ENCODE results near the gene UBL7. TPM values are rescaled to one million over a fixed set of nuclear protein-coding genes. Genes with fewer than 3 reads are reported as not detected.
A peak's percentile ranks its signal among the peaks of the same experiment; 100 is the strongest.

Gene UBL7
- total RNA-seq, 3 donors from 2014 or later = 53.4 to 60.1 (median 59.2) TPM

DNA sequence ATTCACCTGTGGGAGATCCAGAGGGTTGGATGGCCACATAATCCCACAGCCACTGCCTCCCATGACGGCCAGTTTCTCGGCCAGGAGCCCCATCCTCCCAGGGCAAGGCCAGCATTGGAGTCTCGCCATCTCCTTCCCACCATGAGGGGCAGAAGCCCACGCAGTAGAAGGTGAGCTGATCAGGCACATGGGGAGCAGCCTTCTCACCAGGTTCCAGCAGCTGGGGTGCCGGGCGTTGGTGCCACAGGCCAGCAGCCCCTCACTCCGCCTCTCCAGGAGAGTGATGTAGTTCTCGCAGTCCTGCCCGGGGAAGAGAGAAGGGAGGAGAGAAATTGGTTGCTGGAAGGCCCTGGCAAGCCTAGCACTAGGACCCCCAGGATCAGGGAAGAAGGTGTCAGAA is 43.3 kb downstream of the UBL7 start:
- Mint-ChIP-seq H3K4me1 (ENCODE audit: low read depth) (peaks cover 19% of the 10 kb centered on the region), H3K9me3 (no peaks in the 10 kb centered on the region), H3K27me3 (ENCODE audit: low read depth) (no peaks in the 10 kb centered on the region), H3K36me3 (ENCODE audit: insufficient read depth) (peaks cover 41% of the 10 kb centered on the region), H3K4me3 (no peak overlapping the region)
- ATAC-seq = no peak
- DNase-seq = no peak

DNA sequence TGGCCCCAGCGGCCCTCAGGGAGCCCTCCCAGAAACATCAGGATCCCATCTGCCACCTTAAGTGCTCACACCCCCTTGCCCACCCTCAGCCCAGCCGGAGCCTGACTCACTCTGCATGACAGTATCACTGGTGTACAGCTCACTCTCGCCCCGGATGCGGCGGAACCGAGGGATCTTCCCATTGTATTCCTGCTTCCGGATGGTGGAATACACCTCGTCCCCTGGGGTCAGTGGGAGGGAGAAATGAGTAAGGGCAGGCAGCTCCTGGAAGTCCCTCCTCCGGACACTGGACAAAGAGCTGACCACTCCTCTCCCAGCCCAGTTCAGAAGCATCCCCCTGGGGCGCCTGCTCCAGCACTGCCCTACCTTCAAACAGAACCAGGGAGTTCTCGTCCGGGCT is 43.7 kb downstream of the UBL7 start:
- H3K36me3 Mint-ChIP-seq (ENCODE audit: insufficient read depth) = peaks cover 43% of the 10 kb centered on the region
- no peak for ATAC-seq

DNA sequence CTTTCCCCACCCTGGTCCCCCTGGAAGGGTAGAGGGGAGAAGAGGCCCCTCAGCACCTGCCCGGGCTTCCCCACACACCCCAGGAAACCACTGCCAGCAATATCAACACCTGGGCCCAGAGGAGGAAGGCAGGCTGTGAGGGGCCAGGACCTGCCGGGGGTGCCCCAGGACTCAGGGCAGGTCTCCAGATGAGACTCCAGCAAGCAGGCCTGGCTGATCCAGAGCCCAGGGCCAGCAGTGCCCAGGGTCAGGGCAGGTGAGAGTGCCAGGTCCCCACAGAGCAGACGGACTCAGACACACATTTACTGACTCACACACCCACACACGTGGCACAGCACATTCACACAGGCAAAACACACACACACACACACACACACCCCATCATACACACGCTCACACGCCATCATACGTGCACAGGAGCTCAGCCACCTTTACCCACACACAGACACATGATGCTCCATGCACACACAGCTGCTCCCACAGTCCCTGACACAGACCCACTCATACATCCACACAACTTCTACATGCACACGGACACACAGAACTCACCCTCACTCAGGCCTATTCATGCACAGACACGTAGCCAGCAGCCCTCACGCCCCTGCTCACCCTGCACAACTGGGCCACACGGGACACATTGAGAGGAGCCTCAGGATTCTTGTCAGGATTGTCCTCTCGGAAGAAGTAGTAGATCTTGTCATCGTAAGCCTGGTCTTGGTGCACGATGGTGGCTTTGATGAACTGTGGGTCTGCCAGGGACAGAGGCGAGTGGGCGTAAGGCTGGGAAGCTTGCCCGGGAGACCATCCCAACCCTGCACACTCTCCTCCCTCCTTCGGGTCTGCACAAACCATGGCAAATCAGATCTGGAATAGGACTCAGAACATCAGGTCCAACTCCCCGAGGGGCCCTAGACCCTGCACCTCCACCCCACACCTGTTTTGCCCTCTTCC is 44.7 kb downstream of the UBL7 start:
- no peak for DNase-seq
- Mint-ChIP-seq H3K27me3 (ENCODE audit: low read depth) (no peaks in the 10 kb centered on the region), H3K9me3 (no peaks in the 10 kb centered on the region), H3K4me1 (ENCODE audit: low read depth) (peaks cover 17% of the 10 kb centered on the region), H3K36me3 (ENCODE audit: insufficient read depth) (peaks cover 50% of the 10 kb centered on the region), H3K4me3 (no peak overlapping the region)
- ATAC-seq = peak in 1 of 2 donors; percentile 25

More for the DNA sequence above, 43.7 kb downstream of the UBL7 start:
- Mint-ChIP-seq H3K9me3 (no peaks in the 10 kb centered on the region), H3K4me3 (no peak overlapping the region), H3K4me1 (ENCODE audit: low read depth) (peaks cover 19% of the 10 kb centered on the region), H3K27me3 (ENCODE audit: low read depth) (no peaks in the 10 kb centered on the region)
- no peak for DNase-seq

DNA sequence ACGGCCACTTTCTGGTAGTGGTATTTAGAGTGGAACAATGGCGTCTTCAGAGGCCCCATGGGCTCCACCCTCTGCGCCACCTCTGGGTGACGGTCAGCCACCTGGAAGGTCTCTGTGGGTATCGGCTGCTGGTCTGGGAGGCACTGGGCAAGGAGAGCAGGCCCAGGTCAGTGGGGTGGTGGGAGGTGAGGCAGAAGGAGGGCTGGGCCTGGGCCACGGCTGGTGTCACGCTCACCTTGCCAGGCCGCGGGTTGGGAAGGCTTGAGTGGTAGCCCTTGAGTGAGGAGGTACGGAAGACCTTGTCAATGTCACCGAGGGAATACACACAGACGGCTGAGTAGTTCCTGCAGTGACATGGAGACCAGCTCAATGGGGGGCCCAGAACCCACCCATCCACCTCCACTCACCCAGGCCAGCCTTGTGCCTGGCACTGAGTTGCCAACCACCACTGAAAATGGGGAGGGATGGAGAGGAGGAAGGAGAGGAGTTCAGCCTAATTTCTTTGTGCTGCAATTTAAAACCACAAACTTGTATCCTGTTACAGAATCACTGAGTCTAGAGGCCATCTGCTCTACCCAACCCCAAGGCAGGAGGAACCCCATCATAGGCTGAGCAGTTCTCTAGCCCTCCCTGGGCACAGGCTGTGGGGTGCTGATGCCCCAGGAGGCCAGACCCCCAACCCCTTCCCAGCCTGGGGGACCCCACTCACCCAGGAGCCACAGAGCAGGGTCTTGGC is 46.2 kb downstream of the UBL7 start:
- H3K4me3 Mint-ChIP-seq = no peak overlapping the region
- peaks cover 11% of the 10 kb centered on the region for H3K4me1 Mint-ChIP-seq (ENCODE audit: low read depth)
- H3K36me3 Mint-ChIP-seq (ENCODE audit: insufficient read depth) = peaks cover 56% of the 10 kb centered on the region
- DNase-seq (no peak), ATAC-seq (no peak)
- no peaks in the 10 kb centered on the region for H3K27me3 Mint-ChIP-seq (ENCODE audit: low read depth)
- H3K9me3 Mint-ChIP-seq = no peaks in the 10 kb centered on the region

DNA sequence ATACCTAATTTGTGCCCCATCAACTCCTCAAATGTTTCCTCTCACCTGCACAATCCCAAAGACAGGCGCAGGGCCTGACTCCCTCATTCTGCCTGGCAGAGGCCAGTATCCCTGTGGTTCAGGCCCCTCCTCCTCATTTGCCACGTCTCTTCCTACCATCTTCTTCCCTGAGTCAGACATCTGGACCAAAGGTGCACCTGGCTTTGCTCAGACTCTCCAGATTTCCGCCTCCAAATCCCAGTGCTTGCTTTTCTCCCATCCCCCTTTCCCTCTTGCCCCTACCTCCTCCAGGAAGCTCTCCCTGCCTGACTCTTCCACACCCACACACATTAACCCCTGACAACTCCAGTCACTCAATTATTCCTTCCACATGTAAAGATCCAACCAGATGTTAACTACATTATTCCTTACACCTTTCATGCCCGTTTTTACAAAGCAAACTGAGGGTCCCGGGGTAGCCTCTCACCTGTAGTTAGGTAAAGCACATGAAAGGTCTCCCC is 46.8 kb downstream of the UBL7 start:
- Mint-ChIP-seq H3K4me3 (no peak overlapping the region), H3K9me3 (no peaks in the 10 kb centered on the region), H3K27me3 (ENCODE audit: low read depth) (no peaks in the 10 kb centered on the region), H3K4me1 (ENCODE audit: low read depth) (peaks cover 11% of the 10 kb centered on the region), H3K36me3 (ENCODE audit: insufficient read depth) (peaks cover 56% of the 10 kb centered on the region)
- ATAC-seq = no peak
- DNase-seq = no peak

DNA sequence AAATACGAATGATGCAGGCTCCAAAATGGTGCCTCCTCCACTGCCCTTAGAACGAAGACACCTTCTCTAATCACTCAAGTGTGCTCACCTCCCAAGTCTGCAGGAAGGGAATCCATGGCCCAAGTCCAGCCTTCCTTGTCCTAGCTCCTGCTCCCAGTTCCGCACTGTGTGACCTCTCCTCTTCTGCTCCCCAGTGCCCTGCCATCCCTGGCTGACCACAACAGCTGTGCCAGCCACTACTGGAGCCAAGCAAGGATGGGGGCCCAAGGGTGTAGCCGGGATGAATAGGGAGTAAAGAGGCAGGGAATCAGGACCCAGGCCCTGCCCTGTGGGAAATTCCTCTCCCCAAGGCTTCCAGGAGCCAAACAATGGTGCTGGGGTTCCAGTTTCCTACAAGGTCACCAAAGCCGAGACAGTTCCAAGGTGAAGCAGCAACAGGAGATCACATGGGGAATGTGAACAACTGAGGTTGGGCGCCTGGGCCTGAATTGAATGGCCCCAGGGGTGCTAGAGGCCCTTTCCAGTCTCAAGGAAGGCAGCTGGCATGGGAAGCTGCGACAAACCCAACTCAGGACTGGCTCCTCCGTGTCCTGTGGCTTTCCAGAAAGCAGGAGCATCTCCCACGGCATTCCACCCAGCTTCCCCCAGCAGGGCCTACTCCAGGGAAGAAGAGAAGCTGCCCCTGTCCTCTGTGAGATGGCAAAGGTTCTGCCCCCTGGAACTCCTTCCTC is 47.4 kb downstream of the UBL7 start:
- Mint-ChIP-seq H3K4me3 (no peak overlapping the region), H3K9me3 (no peaks in the 10 kb centered on the region), H3K36me3 (ENCODE audit: insufficient read depth) (peaks cover 58% of the 10 kb centered on the region), H3K27me3 (ENCODE audit: low read depth) (no peaks in the 10 kb centered on the region), H3K4me1 (ENCODE audit: low read depth) (peaks cover 11% of the 10 kb centered on the region)
- ATAC-seq (no peak), DNase-seq (no peak)

DNA sequence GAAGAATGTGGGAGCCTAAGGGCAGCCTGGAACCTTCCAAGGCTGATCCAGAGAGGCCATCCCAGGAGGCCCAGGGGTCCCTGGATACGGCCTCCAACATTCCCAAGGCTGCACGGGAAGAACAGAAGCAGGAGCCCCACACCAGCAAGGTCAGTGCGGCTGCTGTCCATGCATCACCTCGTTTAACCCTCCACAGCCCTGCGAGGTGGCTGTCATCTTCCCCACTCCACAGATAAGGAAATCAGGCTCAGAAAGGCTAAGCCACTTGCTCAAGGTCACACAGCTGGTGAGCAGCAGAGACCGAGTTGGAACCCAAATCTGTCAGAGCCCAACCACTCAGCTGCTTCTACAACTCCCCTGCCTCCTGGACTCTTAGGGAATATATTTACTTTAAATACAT is 48.8 kb downstream of the UBL7 start:
- ATAC-seq (no peak), DNase-seq (no peak)
- no peak overlapping the region for H3K4me3 Mint-ChIP-seq
- H3K36me3 Mint-ChIP-seq (ENCODE audit: insufficient read depth) = peaks cover 51% of the 10 kb centered on the region
- H3K4me1 Mint-ChIP-seq (ENCODE audit: low read depth) = peaks cover 10% of the 10 kb centered on the region
- H3K27me3 Mint-ChIP-seq (ENCODE audit: low read depth) = no peaks in the 10 kb centered on the region
- no peaks in the 10 kb centered on the region for H3K9me3 Mint-ChIP-seq

DNA sequence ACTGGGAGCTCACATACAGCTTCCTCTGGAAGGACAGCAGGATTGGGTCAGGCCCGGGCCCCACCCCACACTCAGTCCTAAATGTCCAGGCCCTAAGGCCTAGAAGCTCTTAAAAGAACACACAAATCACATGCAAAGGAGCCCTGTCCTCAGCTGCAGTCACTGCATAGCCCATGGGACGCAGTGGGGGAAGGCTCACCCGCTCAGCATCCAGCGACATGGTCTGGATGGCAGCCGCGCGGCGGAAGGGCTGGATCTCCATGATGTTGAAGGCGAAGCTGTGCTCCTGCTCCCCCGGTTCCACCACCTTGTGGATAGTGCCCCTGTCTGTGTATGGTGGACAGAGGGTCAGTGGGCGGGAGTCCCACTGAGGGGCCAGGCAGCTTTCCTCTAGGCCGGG is 49.3 kb downstream of the UBL7 start:
- Mint-ChIP-seq H3K4me1 (ENCODE audit: low read depth) (peaks cover 12% of the 10 kb centered on the region), H3K36me3 (ENCODE audit: insufficient read depth) (peaks cover 47% of the 10 kb centered on the region), H3K4me3 (no peak overlapping the region), H3K9me3 (no peaks in the 10 kb centered on the region), H3K27me3 (ENCODE audit: low read depth) (no peaks in the 10 kb centered on the region)
- ATAC-seq = no peak
- DNase-seq = no peak

DNA sequence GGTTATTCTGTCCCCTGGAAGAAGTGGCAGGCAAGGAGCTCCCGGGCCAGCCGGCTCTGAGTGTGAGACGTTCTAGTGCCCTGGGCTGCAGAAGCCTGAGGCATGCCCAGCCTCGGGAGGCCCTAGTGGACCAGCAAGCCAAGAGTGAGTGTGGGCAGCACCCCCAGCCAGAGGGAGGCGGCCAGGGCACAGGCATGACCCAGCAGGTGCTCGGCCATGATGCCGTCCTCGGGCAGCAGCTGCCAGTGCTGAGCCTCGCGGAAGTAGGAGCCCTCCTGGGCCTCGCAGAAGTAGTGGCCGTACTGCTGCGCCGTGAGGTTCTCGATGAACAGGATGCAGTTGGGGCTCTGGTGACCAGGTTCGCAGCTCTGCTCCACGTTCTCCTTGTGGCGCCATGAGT is 50.5 kb downstream of the UBL7 start:
- peaks cover 39% of the 10 kb centered on the region for H3K36me3 Mint-ChIP-seq (ENCODE audit: insufficient read depth)
- ATAC-seq (no peak), DNase-seq (no peak)
- no peaks in the 10 kb centered on the region for H3K27me3 Mint-ChIP-seq (ENCODE audit: low read depth)
- no peaks in the 10 kb centered on the region for H3K9me3 Mint-ChIP-seq
- peaks cover 15% of the 10 kb centered on the region for H3K4me1 Mint-ChIP-seq (ENCODE audit: low read depth)
- no peak overlapping the region for H3K4me3 Mint-ChIP-seq

DNA sequence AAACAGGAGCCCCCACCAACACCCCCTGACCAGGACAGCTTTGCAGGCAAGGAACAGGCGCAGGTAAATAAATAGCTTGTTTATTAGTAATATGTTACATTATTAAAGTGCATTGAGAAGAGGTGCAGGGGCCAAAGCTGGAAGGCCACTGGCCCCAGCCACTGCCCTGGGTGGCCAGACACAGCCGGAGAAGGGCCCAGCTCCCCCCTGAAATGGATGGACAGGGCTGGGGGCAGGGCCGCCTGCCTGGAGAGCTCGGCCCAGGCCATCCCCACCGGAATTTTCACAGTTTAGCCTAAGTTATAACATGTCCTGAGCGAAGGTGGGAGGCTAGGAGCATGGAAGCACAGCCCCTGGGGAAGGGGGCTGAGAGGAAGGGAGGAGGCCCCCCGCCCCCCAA is 51.7 kb downstream of the UBL7 start:
- peaks cover 21% of the 10 kb centered on the region for H3K4me1 Mint-ChIP-seq (ENCODE audit: low read depth)
- H3K36me3 Mint-ChIP-seq (ENCODE audit: insufficient read depth) = peaks cover 32% of the 10 kb centered on the region
- no peak overlapping the region for H3K4me3 Mint-ChIP-seq
- DNase-seq = no peak
- no peaks in the 10 kb centered on the region for H3K9me3 Mint-ChIP-seq
- no peaks in the 10 kb centered on the region for H3K27me3 Mint-ChIP-seq (ENCODE audit: low read depth)
- no peak for ATAC-seq

DNA sequence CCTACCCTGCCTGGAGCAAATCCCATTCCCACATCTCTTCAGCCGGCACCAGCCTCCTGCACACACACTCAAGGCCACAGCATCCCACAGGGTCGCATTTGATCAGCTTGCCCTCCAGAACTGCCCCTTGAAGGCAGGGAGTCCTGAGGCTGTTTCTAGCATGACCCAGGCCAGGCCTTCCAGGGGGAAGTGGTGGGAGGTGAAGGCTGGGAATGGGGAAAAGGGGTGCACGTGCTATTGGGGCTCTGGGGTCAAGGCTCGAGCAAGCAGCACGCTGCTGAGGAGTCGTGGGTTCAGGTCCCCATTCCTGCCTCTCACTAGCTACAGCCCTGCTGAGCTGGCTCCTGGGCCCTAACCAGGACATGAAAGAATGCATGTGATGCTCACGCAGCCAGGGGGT is 52.1 kb downstream of the UBL7 start:
- ATAC-seq (no peak), DNase-seq (no peak)
- Mint-ChIP-seq H3K4me3 (no peak overlapping the region), H3K27me3 (ENCODE audit: low read depth) (no peaks in the 10 kb centered on the region), H3K4me1 (ENCODE audit: low read depth) (peaks cover 25% of the 10 kb centered on the region), H3K36me3 (ENCODE audit: insufficient read depth) (peaks cover 28% of the 10 kb centered on the region), H3K9me3 (no peaks in the 10 kb centered on the region)

DNA sequence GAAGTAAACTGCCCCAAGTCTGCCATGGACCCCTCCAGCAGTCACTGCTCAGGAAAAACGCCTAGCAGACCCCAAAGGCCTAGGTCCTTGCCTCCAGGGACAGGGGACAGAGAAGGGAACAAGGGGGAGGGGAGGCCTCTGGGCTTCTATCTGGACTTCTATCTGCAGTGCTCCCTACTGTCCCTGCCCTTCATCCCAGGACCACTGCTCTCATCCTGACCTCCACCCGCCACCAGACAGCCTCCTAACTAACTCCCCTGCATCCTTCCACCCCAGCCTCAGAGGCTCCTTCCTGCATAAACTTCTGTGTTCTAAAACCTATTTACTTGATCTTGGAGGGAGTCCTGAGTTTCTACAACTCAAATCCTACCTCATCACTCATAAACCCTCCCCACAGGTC is 52.6 kb downstream of the UBL7 start:
- no peak overlapping the region for H3K4me3 Mint-ChIP-seq
- H3K9me3 Mint-ChIP-seq = no peaks in the 10 kb centered on the region
- DNase-seq = no peak
- peaks cover 29% of the 10 kb centered on the region for H3K4me1 Mint-ChIP-seq (ENCODE audit: low read depth)
- H3K36me3 Mint-ChIP-seq (ENCODE audit: insufficient read depth) = peaks cover 31% of the 10 kb centered on the region
- no peak for ATAC-seq
- no peaks in the 10 kb centered on the region for H3K27me3 Mint-ChIP-seq (ENCODE audit: low read depth)

DNA sequence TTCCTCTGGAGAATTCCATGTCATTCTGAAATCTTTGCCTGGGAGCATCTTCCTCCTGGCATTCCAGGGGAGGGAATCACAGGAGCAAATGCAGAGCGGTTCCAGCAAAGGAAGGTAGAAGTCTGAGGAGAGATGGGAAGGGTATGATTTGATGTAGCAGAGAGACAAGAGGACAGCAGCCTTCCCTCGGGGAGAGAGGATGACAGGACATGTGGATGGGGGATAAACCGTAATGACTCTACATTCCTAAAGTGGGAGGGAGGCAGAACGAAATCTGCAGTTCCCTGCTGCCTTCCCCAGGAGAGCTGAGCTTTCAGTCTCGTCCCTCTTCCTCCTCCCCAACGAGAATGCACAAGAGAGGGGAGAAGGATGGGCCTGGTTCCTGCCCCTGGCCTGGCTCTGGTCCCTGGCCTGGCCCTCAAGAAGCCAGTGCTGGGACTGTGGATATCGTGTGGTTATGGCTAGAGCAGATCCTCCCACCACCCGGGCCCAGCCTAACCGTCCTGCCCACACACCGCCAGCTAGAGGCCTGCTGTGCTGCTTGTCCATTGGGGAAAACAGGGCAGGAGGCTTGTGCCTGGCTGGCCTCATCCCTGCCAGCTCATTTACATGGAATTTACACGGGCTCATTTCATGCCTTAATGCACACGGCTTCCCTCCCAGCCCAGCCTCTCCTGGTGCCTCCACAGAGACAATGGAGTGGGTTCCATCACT is 53.8 kb downstream of the UBL7 start:
- Mint-ChIP-seq H3K4me3 (no peak overlapping the region), H3K27me3 (ENCODE audit: low read depth) (no peaks in the 10 kb centered on the region), H3K4me1 (ENCODE audit: low read depth) (peaks cover 41% of the 10 kb centered on the region), H3K9me3 (no peaks in the 10 kb centered on the region), H3K36me3 (ENCODE audit: insufficient read depth) (peaks cover 23% of the 10 kb centered on the region)
- no peak for ATAC-seq
- DNase-seq = no peak

DNA sequence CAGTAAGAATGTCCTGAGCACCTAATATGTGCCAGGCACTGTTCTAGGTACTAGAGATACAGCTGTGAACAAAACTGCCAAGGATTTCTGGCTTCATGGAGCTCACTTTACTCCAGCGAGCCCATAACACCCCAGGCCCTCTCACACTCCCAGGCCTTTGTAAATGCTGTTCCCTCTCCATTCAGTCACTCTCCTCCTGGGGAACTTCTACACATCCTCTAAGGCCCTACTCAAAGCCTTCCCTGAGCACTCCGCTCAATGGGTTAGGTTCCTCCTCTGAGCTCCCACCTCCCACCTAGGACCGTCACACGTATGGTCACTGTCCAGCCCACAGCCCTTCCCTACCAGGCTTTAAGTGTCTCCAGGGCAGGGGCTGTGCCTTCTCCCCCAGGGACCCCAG is 54.4 kb downstream of the UBL7 start:
- Mint-ChIP-seq H3K9me3 (no peaks in the 10 kb centered on the region), H3K36me3 (ENCODE audit: insufficient read depth) (peaks cover 18% of the 10 kb centered on the region), H3K4me1 (ENCODE audit: low read depth) (peaks cover 48% of the 10 kb centered on the region), H3K4me3 (no peak overlapping the region), H3K27me3 (ENCODE audit: low read depth) (no peaks in the 10 kb centered on the region)
- no peak for ATAC-seq
- DNase-seq = no peak

Data from activated T-cell treated with anti-CD3 and anti-CD28 coated beads, Interleukin-2, amount 50 U/mL, for 4 hours (primary cell).